Renal cortex interstitium (tissue), 11 donors: ENCODE data around the gene ASH1L. TPM values are rescaled to one million over a fixed set of nuclear protein-coding genes. Genes with fewer than 3 reads are reported as not detected.
"Not testable (repeated sequence)": the region's sequence is repeated elsewhere in the genome, so short reads cannot be mapped to it uniquely, and the experiment has no call there.

Source experiments
- DNase-seq, 11 donors: peaks; one replicate each; pipeline ENCODE4 v3.0.0-alpha.2; 2013; ENCODE audit warnings: low read depth in 9 of 11, low spot score in 4 of 11; ENCODE audit errors: extremely low read depth in 1 of 11
- polyA plus RNA-seq, 3 donors: library from polyadenylated mRNA; unstranded; fragments of 120-200 nt; gene quantifications; one replicate each; pipeline ENCODE4 v1.2.1, GENCODE V29; 2013; ENCODE audit not compliant: insufficient read length in 3 of 3

The ASH1L gene
- polyA plus RNA-seq, 3 donors = 40.4 to 46.4 (median 41.0) TPM

GRCh38 chr1:155471026-155471425, 91.6 kb downstream of the ASH1L start:
- DNase-seq = no peak

GRCh38 chr1:155466996-155467395, 95.6 kb downstream of the ASH1L start:
- no peak for DNase-seq

GRCh38 chr1:155466617-155466972, 96.0 kb downstream of the ASH1L start:
- no peak for DNase-seq

DNA sequence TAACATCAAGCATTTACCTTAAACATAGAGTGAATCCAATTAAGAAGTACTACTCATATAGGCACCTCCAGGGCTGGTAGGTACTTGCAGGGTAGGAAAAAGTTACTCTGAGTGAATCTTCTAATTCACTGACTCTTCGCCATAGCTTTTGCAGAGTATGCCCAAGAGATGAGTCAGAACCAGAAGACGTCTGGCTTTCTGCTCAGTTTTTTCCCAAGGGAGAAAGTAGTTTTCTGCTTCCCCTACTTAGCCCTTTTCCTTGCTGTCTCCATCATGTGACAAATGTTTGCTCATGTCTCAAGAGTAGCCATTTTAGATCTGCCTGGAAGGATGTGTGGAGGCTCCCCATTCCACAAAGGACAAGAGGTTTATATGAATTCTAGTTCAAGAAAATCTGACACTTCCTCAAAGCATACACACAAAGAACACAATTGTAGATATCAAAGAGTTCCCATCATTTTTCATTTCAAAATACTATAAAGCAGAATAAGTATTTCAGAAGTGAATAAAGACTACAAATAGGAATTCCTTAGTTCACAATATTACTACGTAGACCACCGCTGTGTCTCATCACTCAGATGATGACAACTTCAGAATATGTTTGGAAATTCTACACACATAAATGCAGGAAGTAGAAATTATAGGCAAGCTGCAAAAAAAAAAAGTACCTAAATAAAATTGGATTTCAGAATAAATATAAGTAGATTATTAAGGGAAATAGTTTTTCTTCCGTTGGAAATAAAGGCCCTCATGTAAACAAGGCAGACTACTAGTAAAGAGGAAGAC, 98.5 kb downstream of the ASH1L start:
- no peak for DNase-seq

GRCh38 chr1:155458111-155458510, 104.5 kb downstream of the ASH1L start:
- no peak for DNase-seq

GRCh38 chr1:155457266-155457665, 105.3 kb downstream of the ASH1L start:
- DNase-seq = no peak

DNA sequence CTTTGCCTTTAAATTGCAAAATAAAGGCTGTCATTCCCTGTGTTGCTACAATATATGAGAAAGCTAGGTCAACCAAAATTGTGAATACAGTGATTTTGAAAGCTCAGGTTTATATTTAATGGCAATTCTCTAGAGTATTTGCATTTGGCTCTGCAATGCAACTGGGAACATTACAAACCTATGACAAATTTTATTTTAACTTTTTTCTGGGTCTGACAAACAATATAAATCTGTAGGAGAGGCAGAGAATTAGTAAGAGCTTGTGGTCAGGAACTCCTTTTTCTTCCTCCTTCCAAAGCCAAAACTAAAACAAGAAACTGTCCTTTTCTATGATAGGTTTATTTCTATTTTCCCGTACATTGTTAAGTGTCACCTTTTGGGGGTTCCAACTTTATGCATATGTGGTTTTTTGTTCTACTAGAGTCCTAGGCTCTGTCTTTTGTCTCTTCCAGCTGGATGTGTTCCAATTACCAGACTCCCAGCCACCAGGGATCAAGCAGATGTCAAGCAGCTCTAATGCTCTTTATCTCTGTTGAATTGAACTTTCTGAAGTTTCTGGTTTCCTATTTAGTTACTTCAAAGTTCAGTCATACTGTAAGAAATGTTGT, 106.9 kb downstream of the ASH1L start:
- DNase-seq = peak in 1 of 11 donors; percentile 2

DNA sequence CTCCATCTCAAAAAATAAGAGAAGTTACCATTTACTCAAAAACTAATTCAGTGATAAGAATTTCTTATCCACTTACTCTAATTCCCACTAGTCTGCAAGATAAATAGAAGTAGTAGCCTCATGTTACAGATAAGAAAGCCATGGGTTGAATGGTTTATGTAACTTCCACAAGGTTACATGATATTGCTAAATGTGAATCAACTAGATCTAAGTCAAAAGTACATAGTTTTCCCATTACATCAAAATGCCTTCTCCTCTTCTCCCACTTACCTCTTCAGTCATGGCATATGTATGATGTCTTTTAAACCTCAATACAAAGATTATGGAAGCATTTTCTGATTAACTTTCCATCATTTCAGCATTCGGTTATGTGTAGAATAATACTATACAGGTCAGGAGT, 108.5 kb downstream of the ASH1L start:
- DNase-seq = no peak

DNA sequence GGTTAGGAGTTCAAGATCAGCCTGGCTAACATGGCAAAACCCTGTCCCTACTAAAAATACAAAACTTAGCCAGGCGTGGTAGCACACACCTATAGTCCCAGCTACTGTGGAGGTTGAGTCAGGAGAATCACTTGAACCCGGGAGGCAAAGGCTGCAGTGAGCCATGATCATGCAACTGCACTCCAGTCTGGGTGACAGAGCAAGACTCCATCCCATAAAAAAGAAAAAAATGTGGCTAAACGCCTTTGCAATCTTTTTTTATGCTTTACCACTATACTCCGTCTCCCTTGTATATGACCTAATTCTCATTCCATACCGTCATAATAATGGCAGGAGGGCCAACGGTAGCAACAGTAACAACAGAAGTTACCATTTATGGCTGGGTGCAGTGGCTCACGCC, 109.5 kb downstream of the ASH1L start:
- DNase-seq = no peak

GRCh38 chr1:155451199-155451598, 111.4 kb downstream of the ASH1L start:
- no peak for DNase-seq

- not testable (repeated sequence) for DNase-seq
These were observed 120.2 kb downstream of the ASH1L start for GRCh38 chr1:155442431-155442830.

- no peak for DNase-seq
These were observed 125.2 kb downstream of the ASH1L start for GRCh38 chr1:155437405-155437804.

GRCh38 chr1:155433831-155434389, 128.7 kb downstream of the ASH1L start:
- not testable (repeated sequence) for DNase-seq

GRCh38 chr1:155433128-155433830, 129.3 kb downstream of the ASH1L start:
- not testable (repeated sequence) for DNase-seq

DNA sequence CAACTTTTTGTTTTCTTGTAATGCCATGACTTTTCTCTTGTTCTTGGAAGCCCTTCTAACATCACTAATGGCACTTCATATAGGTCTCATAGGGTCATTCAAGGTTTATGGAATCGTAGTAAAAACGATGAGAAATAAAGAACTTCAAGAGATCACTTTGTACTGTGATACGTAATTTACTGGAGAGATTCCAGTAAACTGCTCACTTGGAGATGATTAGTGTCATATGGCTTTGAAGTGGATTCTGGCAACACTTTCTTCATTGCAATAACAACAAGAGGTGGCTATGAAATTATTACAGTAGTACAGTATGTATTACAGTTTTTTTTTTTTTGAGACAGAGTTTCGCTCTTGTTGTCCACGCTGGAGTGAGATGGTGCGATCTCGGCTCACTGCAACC, 138.5 kb downstream of the ASH1L start:
- no peak for DNase-seq

GRCh38 chr1:155420788-155421187, 141.8 kb downstream of the ASH1L start:
- no peak for DNase-seq

DNA sequence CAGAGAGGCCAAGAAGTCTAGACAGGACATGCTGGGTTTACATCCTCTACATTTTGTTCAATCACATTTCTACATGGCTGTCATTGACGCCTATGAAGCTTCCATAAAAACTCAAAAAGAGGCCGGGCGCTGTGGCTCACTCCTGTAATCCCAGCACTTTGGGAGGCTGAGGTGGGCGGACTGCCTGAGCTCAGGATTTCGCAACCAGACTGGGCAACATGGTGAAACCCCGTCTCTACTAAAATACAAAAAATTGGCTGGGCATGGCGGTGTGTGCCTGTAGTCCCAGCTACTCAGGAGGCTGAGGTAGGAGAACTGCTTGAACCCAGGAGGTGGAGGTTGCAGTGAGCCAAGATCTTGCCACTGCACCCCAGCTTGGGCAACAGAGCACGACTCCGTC, 150.8 kb downstream of the ASH1L start:
- not testable (repeated sequence) for DNase-seq

- no peak for DNase-seq
These were observed 151.7 kb downstream of the ASH1L start for GRCh38 chr1:155410931-155411330.

DNA sequence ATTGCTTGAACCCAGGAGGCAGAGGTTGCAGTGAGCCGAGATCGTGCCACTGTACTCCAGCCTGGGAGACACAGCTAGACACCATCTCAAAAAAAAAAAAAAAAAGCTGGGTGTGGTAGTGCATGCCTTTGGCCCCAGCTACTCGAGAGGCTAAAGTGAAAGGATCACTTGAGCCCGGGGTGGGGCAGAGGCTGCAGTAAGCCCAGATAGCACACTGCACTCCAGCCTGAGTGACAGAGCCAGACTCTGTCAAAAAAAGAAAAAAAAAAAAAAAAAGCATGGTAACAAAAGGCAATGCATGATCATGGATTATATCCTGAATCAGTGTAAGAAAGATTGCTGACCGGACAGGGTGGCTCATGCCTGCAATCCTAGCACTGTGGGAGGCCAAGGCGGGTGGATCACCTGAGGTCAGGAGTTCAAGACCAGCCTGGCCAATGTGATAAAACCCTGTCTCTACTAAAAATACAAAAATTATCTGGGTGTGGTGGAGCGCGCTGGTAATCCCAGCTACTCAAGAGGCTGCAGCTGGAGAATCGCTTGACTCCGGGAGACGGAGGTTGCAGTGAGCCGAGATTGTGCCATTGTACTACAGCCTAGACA, 165.6 kb downstream of the ASH1L start:
- no peak for DNase-seq
